GM23338 (cell line): ENCODE results near the gene BIN1. TPM values are rescaled to one million over a fixed set of nuclear protein-coding genes. Genes with fewer than 3 reads are reported as not detected.

Experiments used
- ATAC-seq: fragments of 200-7000 bp; cut with Tn5 transposase; 3 replicates; pipeline ENCODE4 v1.9.1; 2020
- DNase-seq: peaks from one replicate; pipeline ENCODE4 v3.0.0-alpha.2; 2015; ENCODE audit warnings: low spot score
- H2AFZ ChIP-seq: fragments of 200-600 bp; sonication (generic); 2 replicates; pipeline ENCODE4 v1.8.0; 2016; ENCODE audit warnings: antibody characterized with exemption, mild to moderate bottlenecking, moderate library complexity
- H3F3A ChIP-seq: fragments of 200-600 bp; sonication (generic); replicated peaks from 2 replicates; pipeline ENCODE4 v1.8.0; 2017; ENCODE audit warnings: antibody characterized with exemption, mixed run types, low read depth
- H3K27ac ChIP-seq: fragments of 200-600 bp; sonication (generic); 2 replicates; pipeline ENCODE4 v1.6.1; 2016; ENCODE audit warnings: low read depth
- H3K27me3 ChIP-seq: fragments of 200-600 bp; sonication (generic); 2 replicates; pipeline ENCODE4 v1.8.0; 2016; ENCODE audit warnings: mild to moderate bottlenecking, mixed run types, moderate library complexity; ENCODE audit not compliant: insufficient read depth
- H3K36me3 ChIP-seq: fragments of 200-600 bp; sonication (generic); 2 replicates; pipeline ENCODE4 v1.8.0; 2016; ENCODE audit warnings: mild to moderate bottlenecking; ENCODE audit not compliant: insufficient read depth
- H3K4me1 ChIP-seq: fragments of 200-600 bp; sonication (generic); 2 replicates; pipeline ENCODE4 v1.8.0; 2016; ENCODE audit warnings: mild to moderate bottlenecking, moderate library complexity; ENCODE audit not compliant: insufficient read depth
- H3K4me2 ChIP-seq: fragments of 200-600 bp; sonication (generic); 2 replicates; pipeline ENCODE4 v1.7.1; 2017; ENCODE audit warnings: mixed run types
- H3K4me3 ChIP-seq: fragments of 200-600 bp; sonication (generic); 2 replicates; pipeline ENCODE4 v1.6.1; 2016; ENCODE audit warnings: mixed run types
- H3K79me2 ChIP-seq: fragments of 200-600 bp; sonication (generic); replicated peaks from 2 replicates; pipeline ENCODE4 v1.8.0; 2017; ENCODE audit warnings: mild to moderate bottlenecking; ENCODE audit not compliant: insufficient read depth
- H3K9me2 ChIP-seq: fragments of 200-600 bp; sonication (generic); 2 replicates; pipeline ENCODE4 v1.8.0; 2017; ENCODE audit not compliant: insufficient read depth
- H4K20me1 ChIP-seq: fragments of 200-600 bp; sonication (generic); replicated peaks from 2 replicates; pipeline ENCODE4 v1.8.0; 2017; ENCODE audit warnings: mild to moderate bottlenecking; ENCODE audit not compliant: insufficient read depth
- H3K27ac Mint-ChIP-seq: 2 replicates; pipeline ENCODE4 v1.8.0; 2020; ENCODE audit warnings: inconsistent platforms, mild to moderate bottlenecking, moderate library complexity, mixed read lengths
- H3K27me3 Mint-ChIP-seq: 3 replicates; pipeline ENCODE4 v1.8.0; 2022; ENCODE audit warnings: low read depth, mild to moderate bottlenecking, moderate library complexity, mixed read lengths, inconsistent platforms; ENCODE audit not compliant: insufficient read depth, poor library complexity
- H3K36me3 Mint-ChIP-seq: 3 replicates; pipeline ENCODE4 v1.8.0; 2021; ENCODE audit warnings: low read depth, mild to moderate bottlenecking, inconsistent platforms, moderate library complexity, mixed read lengths
- H3K4me1 Mint-ChIP-seq: 3 replicates; pipeline ENCODE4 v1.8.0; 2020; ENCODE audit warnings: mild to moderate bottlenecking, inconsistent platforms, mixed read lengths
- H3K4me3 Mint-ChIP-seq: 3 replicates; pipeline ENCODE4 v1.8.0; 2021; ENCODE audit warnings: moderate library complexity, mild to moderate bottlenecking, inconsistent platforms, mixed read lengths
- H3K9me3 Mint-ChIP-seq: 3 replicates; pipeline ENCODE4 v1.8.0; 2020; ENCODE audit warnings: moderate library complexity, mild to moderate bottlenecking, inconsistent platforms, mixed read lengths
- CREB1 ChIP-seq: fragments of 250-450 bp; sonication (Bioruptor Pico); IDR thresholded peaks from 2 replicates; pipeline ENCODE4 v1.5.0; 2020; ENCODE audit warnings: low read depth, mild to moderate bottlenecking, moderate library complexity
- CTCF ChIP-seq, 2 experiments: fragments of 200-600 bp in 1 of 2; sonication (generic) in 1 of 2; conservative IDR thresholded peaks; 2 replicates each; pipeline versions ENCODE4 v1.5.1 to v1.6.1; 2016 to 2017; ENCODE audit warnings: antibody characterized with exemption in 2 of 2, low read depth in 2 of 2, mild to moderate bottlenecking in 2 of 2, moderate library complexity in 1 of 2
- ETS1 ChIP-seq: IDR thresholded peaks from 2 replicates; pipeline ENCODE4 v1.6.1; 2016; ENCODE audit warnings: antibody characterized with exemption
- EZH2 ChIP-seq: fragments of 200-600 bp; sonication (generic); IDR thresholded peaks from one replicate; pipeline ENCODE4 v1.8.0; 2017; ENCODE audit warnings: antibody characterized with exemption, mild to moderate bottlenecking, low read depth; ENCODE audit not compliant: unreplicated experiment
- EZH2phosphoT487 ChIP-seq: fragments of 200-600 bp; sonication (generic); IDR thresholded peaks from one replicate; pipeline ENCODE4 v1.8.1; 2018; ENCODE audit warnings: antibody characterized with exemption; ENCODE audit not compliant: unreplicated experiment
- JUNB ChIP-seq: IDR thresholded peaks from one replicate; pipeline ENCODE4 v1.6.1; 2016; ENCODE audit warnings: antibody characterized with exemption; ENCODE audit not compliant: unreplicated experiment
- NANOG ChIP-seq: IDR thresholded peaks from 2 replicates; pipeline ENCODE4 v1.6.1; 2016; ENCODE audit warnings: antibody characterized with exemption, borderline replicate concordance
- POLR2AphosphoS5 ChIP-seq: IDR thresholded peaks from 2 replicates; pipeline ENCODE4 v1.6.1; 2016; ENCODE audit warnings: antibody characterized with exemption, low read depth
- REST ChIP-seq: IDR thresholded peaks from one replicate; pipeline ENCODE4 v1.6.1; 2018; ENCODE audit warnings: antibody characterized with exemption; ENCODE audit not compliant: unreplicated experiment
- STAT1 ChIP-seq: IDR thresholded peaks from one replicate; pipeline ENCODE4 v1.6.1; 2016; ENCODE audit warnings: antibody characterized with exemption; ENCODE audit not compliant: unreplicated experiment
- ZNF114 ChIP-seq: fragments of 250-450 bp; sonication (Bioruptor Pico); IDR thresholded peaks from 2 replicates; pipeline ENCODE4 v1.5.0; 2020; ENCODE audit warnings: mild to moderate bottlenecking, moderate library complexity
- ZNF331 ChIP-seq: fragments of 250-450 bp; sonication (Bioruptor Pico); IDR thresholded peaks from 2 replicates; pipeline ENCODE4 v1.5.0; 2020; ENCODE audit warnings: low read depth, mild to moderate bottlenecking, moderate library complexity
- ZNF462 ChIP-seq: fragments of 250-450 bp; sonication (Bioruptor Pico); IDR thresholded peaks from 2 replicates; pipeline ENCODE4 v1.5.0; 2020; ENCODE audit warnings: mild to moderate bottlenecking, moderate library complexity
- polyA plus RNA-seq: library from polyadenylated mRNA; unstranded; fragments of >200 nt; fragmentation: Nextera tagmentation; extraction: Ambion mirVana; gene quantifications from 2 replicates; pipeline ENCODE4 v1.2.1, GENCODE V29; 2016
- total RNA-seq: library from RNA; depleted of rRNA; stranded (reverse); fragments of >200 nt; shearing (Covaris generic); gene quantifications from 2 replicates; pipeline ENCODE4 v1.2.3, GENCODE V29; 2014

Gene BIN1
- total and polyA plus RNA-seq, 2 experiments from 2014 or later, result 30.1 to 56.4 TPM

- peaks cover 68% of the 10 kb centered on the region for H3K9me3 Mint-ChIP-seq
- no peaks in the 10 kb centered on the region for H3K36me3 ChIP-seq
These were observed 14.8 kb upstream of the BIN1 start for GRCh38 chr2:127121776-127122176.

More at GRCh38 chr2:127121776-127122176, 14.8 kb upstream of the BIN1 start:
- DNase-seq, result no peak
- no peaks in the 10 kb centered on the region for H4K20me1 ChIP-seq
- Mint-ChIP-seq H3K27me3 (no peaks in the 10 kb centered on the region), H3K4me3 (no peak overlapping the region), H3K36me3 (peaks cover 27% of the 10 kb centered on the region), H3K27ac (no peak overlapping the region), H3K4me1 (no peaks in the 10 kb centered on the region)
- no peak overlapping the region for H3K27ac ChIP-seq
- no peaks in the 10 kb centered on the region for H3K27me3 ChIP-seq
- no peak overlapping the region for H3K4me3 ChIP-seq
- no peak overlapping the region for H2AFZ ChIP-seq
- no peak overlapping the region for H3K4me2 ChIP-seq
- H3F3A ChIP-seq, result no peaks in the 10 kb centered on the region
- TF ChIP-seq NANOG (no peak), EZH2 (no peak), ETS1 (no peak), STAT1 (no peak), JUNB (no peak), EZH2phosphoT487 (no peak), CREB1 (CRISPR knock-in tag) (no peak), POLR2AphosphoS5 (no peak), ZNF462 (no peak), ZNF114 (CRISPR knock-in tag) (no peak), REST (no peak), ZNF331 (no peak), CTCF (conservative IDR thresholded peaks at IDR 0.05; ENCODE audit: low read depth in 2 of 2) (no peak)
- H3K79me2 ChIP-seq, result no peaks in the 10 kb centered on the region
- no peak for ATAC-seq
- H3K4me1 ChIP-seq, result no peaks in the 10 kb centered on the region
- no peaks in the 10 kb centered on the region for H3K9me2 ChIP-seq
